GM18867 (cell line): ENCODE data around the gene RND3.
A peak's percentile ranks its signal among the peaks of the same experiment; 100 is the strongest.

Experiments used
- ATAC-seq: cut with Tn5 transposase; IDR thresholded peaks from one replicate; pipeline ENCODE4 v1.9.1; 2021; ENCODE audit warnings: mild to moderate bottlenecking, moderate library complexity; ENCODE audit not compliant: unreplicated experiment

The RND3 gene

GRCh38 chr2:150445398-150445797 lies 42.1 kb downstream of the RND3 start:
- ATAC-seq: no peak

DNA sequence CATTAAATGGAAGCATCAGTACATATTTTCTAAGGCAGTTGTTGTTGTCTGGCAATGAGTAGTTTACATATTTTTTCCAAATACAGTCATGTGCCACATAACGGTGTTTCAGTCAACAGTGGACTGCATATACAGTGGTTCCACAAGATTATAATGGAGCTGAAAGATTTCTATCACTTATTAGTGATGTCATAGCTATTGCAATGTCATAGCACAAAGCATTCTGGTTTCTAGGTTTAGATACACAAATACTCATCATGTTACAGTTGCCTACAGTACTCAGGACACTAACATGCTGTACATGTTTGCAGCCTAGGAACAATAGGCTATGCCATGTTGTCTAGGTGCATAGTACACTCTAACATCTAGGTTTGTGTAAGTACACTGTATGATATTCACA lies 45.0 kb downstream of the RND3 start:
- ATAC-seq: no peak

DNA sequence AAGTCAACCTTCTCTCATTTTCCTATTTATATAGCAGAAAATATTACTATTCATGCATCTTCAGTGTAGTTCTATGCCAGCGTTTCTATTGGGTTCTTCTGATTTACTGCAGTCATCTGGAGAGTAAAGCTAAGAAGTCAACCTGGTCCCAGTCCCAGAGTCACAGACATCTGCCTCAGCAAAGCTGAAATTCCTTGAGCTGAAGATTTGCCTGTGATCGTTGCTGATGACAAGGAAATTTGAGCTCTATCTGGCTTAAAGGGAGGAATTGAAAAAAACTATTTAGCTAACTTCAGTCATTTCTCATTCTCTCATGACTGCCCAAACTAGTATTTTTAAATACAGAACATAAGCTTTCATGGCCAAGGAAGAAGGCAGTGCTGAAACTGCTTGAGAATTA lies 45.7 kb downstream of the RND3 start:
- no peak for ATAC-seq

DNA sequence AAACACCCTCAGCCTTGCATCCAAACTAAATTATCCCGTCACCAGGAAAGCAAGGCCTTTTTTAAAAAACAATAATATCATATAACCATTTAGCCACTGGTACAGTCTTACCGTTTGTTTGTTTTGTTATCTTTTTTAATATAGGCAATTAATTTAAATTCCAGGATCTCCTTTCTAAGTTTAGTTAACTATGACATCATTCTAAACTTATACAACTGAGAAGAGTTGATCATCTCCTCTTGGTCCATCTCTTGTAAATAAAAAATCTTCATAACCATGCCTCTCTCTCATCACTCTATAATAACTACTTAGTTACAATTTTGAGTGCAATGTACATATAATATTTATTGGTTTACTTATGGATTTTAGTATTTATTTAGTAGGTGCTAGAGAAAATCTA lies 46.2 kb downstream of the RND3 start:
- no peak for ATAC-seq

DNA sequence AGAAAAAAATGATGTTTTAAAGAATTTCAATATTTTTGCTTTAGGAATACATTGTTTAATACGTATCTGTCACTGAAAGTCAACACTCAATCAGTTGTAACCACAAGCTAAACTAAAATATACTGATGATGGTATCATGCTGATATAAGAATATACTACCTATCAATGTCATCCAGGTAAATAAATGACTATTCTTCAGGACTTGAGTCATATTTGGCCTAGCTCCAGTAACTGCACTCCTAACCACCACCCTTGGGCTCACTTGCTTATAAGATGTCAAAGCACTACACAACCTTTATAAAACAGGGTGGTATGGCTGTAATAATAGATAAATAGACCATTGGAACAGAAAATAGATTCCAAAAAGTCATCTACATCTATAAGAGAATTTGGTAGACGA lies 48.8 kb downstream of the RND3 start:
- ATAC-seq: no peak

DNA sequence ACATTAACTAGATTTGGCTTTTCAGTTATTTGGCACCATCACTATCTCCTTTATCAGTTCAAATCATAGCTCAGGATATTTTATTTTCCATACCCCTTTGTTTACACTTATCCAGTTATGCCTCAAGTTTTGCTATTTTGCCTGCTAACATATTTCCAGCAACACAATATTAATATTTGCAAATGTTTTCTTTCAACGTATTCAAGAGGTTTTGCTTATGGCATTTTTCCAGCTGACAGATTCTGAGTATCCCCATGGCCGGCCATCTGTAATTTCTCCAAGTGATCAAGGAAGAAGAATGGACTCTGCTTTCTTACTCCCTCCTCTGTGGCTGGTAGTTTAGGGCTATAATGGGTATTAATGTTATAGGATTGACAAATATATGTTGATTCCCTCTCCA lies 49.4 kb downstream of the RND3 start:
- ATAC-seq: no peak

- no peak for ATAC-seq
Observed at GRCh38 chr2:150432312-150432625, 55.2 kb downstream of the RND3 start.

- ATAC-seq: no peak
Observed at GRCh38 chr2:150431561-150432311, 55.7 kb downstream of the RND3 start.

DNA sequence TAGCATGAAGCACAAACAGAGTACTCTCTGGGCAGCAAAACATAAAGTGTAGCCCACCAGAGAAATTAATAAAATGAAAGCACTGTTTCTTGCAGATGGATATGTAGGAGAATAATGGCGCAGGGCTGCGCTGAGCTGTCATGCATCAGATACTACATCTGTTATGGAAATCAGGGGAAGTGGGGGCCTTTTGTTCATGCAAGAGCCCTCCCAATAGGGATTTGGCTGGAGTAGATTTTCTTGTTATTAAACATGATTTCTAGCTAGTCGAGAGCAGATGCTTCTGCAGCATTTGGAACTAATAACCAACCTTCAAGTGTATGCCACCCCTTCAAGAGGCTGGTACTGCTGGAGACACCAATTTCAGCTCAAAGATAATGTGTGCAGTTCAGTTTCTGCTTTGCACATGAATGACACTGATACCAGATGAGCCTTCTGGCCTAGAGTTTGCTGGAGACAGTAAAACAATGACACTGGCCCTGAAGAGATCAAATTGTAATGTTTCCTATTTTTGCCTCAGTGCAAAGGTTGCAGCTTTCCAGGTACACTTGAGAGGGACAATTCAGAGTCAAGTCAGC lies 58.0 kb downstream of the RND3 start:
- ATAC-seq: no peak

DNA sequence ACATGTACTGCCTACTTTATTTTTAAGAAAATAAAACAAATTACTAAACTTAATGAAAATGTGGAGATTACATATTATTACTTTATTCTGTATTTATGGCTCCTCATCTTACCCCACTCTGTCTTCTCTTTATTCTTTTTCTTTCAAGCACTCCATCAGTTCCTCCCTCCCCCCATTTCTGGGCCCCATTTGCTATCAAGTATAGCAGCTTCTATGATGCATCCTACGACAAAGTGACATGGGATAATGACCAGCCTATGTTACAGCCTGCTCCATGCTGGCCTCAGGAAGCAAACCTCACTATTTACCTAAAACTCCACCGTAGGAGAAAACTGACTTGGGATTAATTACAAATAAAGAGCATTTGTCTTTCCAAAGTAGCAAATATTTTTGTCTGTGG lies 58.8 kb downstream of the RND3 start:
- ATAC-seq: no peak

DNA sequence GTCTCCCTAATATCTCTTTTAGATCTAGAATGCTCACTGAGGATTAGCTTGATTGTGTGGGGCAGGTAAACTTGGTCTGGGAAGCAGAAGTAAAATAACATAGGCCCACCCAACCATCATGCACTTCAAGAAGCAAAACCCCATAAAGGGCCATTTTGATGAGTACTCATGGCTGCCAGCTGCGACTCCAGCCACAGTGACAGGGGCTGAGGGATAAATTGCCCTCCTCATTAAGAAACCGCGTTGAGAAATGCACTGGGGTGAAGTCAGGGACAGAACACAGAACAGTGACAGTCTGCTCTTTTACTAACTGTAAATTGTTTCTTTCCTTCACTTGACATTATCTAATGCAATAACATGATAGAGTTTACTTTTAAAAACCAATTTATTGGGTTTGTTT lies 60.2 kb downstream of the RND3 start:
- no peak for ATAC-seq

DNA sequence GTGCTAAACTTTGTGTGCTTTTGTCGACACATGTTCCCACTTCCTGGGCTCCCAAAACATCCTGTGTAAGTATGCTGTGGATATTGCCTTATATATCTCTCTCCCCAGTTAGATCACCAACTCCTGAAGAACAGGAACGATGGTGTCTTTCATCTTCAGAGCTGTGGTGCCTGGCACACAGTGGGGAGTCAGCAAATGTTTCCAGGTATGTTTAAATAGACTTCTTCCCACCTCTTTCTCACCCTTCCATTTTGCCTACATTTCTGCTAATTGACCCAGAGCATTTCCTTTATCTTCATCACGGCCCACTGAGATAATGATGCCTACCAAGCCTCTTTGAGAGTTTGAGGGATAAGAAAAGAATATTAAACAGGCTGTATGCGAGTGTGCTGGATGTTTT lies 60.7 kb downstream of the RND3 start:
- no peak for ATAC-seq

DNA sequence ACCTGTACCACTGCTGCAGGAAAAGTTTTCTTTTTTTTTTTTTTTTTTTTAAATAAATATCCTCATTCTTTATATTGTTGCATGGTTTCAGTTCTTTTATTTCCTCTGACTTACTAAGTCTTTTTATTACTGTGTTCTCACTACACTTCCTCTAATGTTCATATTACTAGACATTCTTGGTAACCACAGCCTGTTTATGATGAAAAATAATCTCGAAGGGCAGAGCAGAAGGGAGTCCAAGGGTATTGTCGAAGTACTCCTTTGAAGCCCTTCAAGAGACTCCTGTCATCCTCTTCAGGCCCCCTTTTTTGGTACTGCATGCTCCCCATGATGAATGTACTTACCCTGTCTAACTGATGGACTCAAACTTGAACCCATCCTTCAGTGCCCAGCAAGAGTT lies 61.2 kb downstream of the RND3 start:
- peak; percentile 59 for ATAC-seq

DNA sequence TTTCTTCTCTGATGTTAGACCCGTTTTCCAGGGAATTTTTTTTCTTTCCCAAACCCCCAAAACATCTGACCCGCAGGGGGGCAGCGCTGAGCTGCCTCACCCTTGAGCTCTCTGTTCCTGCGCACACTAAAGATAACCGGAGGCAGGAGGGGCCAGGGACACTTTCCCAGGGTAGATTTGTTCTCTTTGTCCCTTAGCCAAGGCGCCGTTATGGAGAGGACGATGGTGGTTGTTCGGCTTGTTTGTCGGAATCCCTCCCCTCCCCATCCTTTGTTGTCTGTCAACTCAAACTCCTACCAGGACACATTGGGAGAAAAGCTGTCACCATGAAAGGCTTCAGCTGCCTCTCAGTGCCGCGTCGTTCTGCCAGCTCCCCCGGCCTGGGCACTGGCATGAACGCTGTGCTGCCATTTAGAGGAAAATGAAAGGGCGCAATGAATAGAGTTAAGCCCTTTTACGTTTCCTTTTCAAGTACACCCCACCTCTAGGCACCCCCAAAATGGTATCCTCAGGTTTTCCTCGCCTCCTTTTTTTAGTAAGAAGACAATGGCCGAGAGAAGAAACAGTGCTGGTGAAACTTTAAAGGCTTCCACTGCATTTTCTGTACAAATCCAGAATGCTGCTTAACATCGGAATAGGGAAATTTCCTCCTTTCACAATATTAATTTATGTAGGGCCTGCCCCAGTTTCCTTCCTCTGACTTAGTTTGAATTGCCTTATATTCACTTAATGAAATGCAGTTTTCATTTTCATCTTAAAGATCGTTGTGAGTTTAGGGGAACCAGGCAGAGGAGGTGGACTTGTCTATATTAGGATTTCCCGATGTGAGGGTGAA lies 62.1 kb downstream of the RND3 start:
- ATAC-seq: no peak

GRCh38 chr2:150424406-150424805 lies 63.1 kb downstream of the RND3 start:
- no peak for ATAC-seq

GRCh38 chr2:150421126-150421651 lies 66.3 kb downstream of the RND3 start:
- ATAC-seq: no peak

- no peak for ATAC-seq
Observed at GRCh38 chr2:150418916-150419315, 68.6 kb downstream of the RND3 start.
